Activated naive CD4-positive, alpha-beta T cell treated with anti-CD3 and anti-CD28 coated beads for 36 hours (primary cell): Measurements from ENCODE around the gene TRIM52. TPM values are rescaled to one million over a fixed set of nuclear protein-coding genes. Genes with fewer than 3 reads are reported as not detected.

Experiments
- microRNA-seq: library from miRNA; unstranded; fragments of <30 nt; microRNA quantifications from one replicate; pipeline ENCODE4 v1.2.0, GENCODE V29; 2022; ENCODE audit warnings: borderline microRNAs expressed, borderline replicate concordance
- total RNA-seq, 2 experiments: library from RNA; stranded (reverse); gene quantifications; one replicate each; pipeline ENCODE4 v1.2.3, GENCODE V29; 2021

The TRIM52 gene
- total RNA-seq, 2 experiments from 2014 or later: 10.5 to 10.9 TPM

Small RNA genes within 50 kb of the gene (microRNA-seq; reads per million reads assigned to microRNA genes)
- not detected for gene MIR4638

Other genes starting within 250 kb of the TRIM52 start
- not detected for gene BTNL9, start 220.9 kb downstream of the TRIM52 start, total RNA-seq
- gene OR2V1, start 130.0 kb downstream of the TRIM52 start, total RNA-seq: not detected
- gene OR2V2, start 113.6 kb downstream of the TRIM52 start, total RNA-seq: not detected
- 1 to 10 TPM; 1.6 to 1.8 TPM for gene TRIM7, start 55.9 kb downstream of the TRIM52 start, total RNA-seq
- 10 to 100 TPM; 36.5 to 37.3 TPM for gene TRIM41, start 37.9 kb downstream of the TRIM52 start, total RNA-seq
- 1,000 to 10,000 TPM; 3,176 to 3,362 TPM for gene RACK1, start 17.2 kb downstream of the TRIM52 start, total RNA-seq
- not detected for gene OR4F3, start 106.1 kb upstream of the TRIM52 start, total RNA-seq